ENCODE measurements around the gene CYP27A1.

CYP27A1 gene

GRCh38 chr2:218861645-218862318, 79.8 kb downstream of the CYP27A1 start:
- DNase-seq, result no peak

- DNase-seq, result no peak
Measured at GRCh38 chr2:218863021-218863520, 81.1 kb downstream of the CYP27A1 start.
